ES-I3 (cell line): ENCODE results near the gene TLN1.

Experiments used
- H3K36me3 ChIP-seq: 2 replicates; pipeline ENCODE4 v1.6.1; 2013; ENCODE audit warnings: mild to moderate bottlenecking, low read length, control low read depth, moderate library complexity; ENCODE audit not compliant: insufficient read depth
- H3K4me1 ChIP-seq: 2 replicates; pipeline ENCODE4 v1.6.1; 2013; ENCODE audit warnings: mild to moderate bottlenecking, control low read depth, low read length; ENCODE audit not compliant: insufficient read depth
- H3K9ac ChIP-seq: 2 replicates; pipeline ENCODE4 v1.6.1; 2013; ENCODE audit warnings: low read depth, mild to moderate bottlenecking, low read length, moderate library complexity
- H3K9me3 ChIP-seq: 2 replicates; pipeline ENCODE4 v1.6.1; 2013; ENCODE audit warnings: mild to moderate bottlenecking, low read length, moderate library complexity; ENCODE audit not compliant: control insufficient read depth, insufficient read depth

The TLN1 gene

DNA sequence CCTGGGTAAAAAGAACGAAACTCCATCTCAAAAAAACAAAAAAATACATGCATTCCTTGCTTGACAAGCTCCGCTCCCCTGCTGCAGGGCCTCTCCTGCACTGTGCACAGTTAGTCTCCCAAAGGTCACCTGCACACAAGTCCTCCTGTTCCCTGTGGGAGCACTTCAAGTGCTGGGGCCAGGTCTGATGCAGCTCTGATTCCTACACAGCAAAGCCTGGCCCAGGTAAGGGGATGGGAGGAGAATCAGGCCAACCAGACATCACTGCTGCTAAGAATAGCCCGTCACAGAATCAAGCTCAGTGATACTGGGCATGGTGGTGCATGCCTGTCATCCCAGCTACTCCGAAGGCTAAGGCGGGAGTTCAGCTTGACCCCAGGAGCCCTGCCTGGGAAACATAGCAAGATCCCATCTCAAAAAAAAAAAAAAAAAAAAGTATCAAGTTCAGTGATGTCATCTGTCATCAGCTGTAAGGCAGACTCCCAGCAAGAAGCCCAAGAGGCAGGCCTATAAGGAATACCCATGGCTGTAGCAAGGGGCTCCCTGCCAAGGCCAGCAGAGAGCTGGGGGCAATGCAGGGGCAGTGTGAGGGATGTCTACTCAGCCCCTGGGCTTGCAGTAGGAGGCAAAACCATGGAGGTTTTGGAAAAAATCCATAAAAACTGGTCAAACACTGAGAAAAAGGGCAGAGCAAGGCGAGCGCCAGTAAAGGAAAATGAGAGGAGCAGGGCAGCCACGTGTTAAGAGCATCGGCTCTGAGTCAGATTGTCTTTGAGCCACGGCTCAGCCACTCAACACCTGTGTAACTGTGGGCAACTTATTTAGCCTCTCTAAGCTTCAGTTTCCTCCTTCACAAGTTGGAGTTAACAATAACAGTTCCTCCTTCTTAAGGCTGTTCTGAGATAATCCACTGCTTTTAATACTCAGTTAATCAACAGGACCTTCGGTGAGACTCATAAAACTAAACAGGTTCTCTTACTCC is 45.5 kb downstream of the TLN1 start:
- H3K9me3 ChIP-seq: no peaks in the 10 kb centered on the region
- peaks cover 13% of the 10 kb centered on the region for H3K36me3 ChIP-seq
- no peak overlapping the region for H3K9ac ChIP-seq
- peaks cover 6% of the 10 kb centered on the region; the same call in 1 of the 2 replicates for H3K4me1 ChIP-seq

- H3K9ac ChIP-seq: no peak overlapping the region
- H3K36me3 ChIP-seq: peaks cover 13% of the 10 kb centered on the region
- no peaks in the 10 kb centered on the region for H3K9me3 ChIP-seq
- H3K4me1 ChIP-seq: peaks cover 14% of the 10 kb centered on the region; the same call in 1 of the 2 replicates
Measured at GRCh38 chr9:35685506-35685905, 46.5 kb downstream of the TLN1 start.

DNA sequence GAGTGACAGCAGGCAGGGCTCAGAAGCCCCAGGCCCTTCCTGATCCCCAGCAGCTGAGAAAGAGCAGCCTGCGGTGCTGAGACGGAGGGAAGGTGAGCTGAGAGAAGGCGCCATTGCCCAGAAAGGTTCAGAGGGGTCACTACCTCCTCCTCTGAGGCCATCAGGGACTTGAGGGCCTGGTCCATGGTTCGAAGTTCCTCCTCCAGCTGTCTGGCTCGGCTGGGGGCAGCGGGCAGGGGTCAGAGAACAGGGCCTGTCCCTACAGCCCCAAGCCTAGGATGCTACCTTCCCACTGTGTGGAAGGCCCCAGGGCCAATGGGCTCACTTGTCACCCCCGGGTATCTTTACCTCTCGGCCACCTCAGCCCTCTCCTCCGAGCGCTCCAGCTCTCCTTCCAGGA is 47.1 kb downstream of the TLN1 start:
- Histone ChIP-seq H3K9me3 (no peaks in the 10 kb centered on the region), H3K9ac (no peak overlapping the region), H3K36me3 (peaks cover 13% of the 10 kb centered on the region), H3K4me1 (peaks cover 20% of the 10 kb centered on the region; the same call in 1 of the 2 replicates)

DNA sequence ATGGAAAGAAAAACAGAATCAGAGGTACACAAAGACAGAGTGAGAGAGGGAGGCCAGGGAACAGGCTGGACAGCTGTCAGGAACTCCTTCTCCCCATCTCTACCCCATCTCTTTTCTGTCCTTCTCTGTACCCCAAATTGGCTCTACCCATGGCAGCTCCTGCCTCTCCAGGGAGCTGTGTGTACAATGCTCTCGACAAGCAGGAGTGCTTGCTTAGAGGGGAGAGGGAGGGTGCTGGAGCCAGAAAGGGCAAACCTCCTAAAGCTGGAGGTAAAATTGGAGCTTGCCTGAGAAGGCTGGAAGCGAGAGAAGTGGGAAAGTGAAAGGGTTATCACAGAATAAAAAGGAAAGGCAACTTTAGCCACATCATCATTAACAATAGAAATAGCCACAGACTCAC is 48.7 kb downstream of the TLN1 start:
- H3K9me3 ChIP-seq: no peaks in the 10 kb centered on the region
- peaks cover 13% of the 10 kb centered on the region for H3K36me3 ChIP-seq
- H3K9ac ChIP-seq: no peak overlapping the region
- peaks cover 20% of the 10 kb centered on the region; the same call in 1 of the 2 replicates for H3K4me1 ChIP-seq

DNA sequence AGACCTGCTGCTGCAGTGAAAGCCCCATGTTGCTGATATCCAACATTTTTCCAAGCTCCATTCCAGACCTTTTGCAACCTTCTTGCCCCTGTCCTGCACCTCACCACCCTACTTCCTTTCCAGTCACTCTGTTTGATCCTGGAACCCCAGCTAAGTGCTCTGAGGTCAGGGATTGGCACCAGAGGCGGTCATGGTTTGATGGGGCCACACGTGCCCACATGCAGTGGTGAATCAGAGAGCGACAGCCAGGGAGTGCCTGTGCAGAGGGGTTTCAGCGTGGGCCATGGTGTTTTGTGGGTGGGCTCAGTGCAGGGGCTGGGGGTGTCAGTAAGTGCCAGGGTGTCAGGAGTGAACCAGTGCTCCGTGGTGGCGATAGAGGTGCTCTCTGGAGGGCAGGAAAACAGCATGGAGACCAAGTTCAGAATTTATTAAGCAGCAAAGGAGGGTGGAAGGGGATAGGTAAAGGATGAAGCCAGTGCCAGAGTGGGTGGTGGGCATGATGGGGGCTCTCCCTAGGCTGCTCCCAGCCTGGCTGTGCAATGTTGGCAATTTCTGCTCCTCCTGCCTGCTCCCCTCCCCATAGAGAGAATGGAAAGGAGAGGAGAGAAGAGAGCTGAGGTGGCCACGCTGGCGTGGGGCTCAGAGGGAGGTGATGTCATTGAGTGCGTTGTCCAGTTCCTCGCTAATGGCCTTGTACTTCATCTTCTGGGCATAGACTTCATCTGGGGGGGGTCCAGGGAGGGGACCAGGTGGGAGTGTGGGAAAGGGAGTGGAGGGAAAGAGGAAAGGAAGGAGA is 49.3 kb downstream of the TLN1 start:
- no peak overlapping the region for H3K9ac ChIP-seq
- H3K4me1 ChIP-seq: peaks cover 16% of the 10 kb centered on the region; the same call in 1 of the 2 replicates
- H3K9me3 ChIP-seq: no peaks in the 10 kb centered on the region
- peaks cover 13% of the 10 kb centered on the region for H3K36me3 ChIP-seq

DNA sequence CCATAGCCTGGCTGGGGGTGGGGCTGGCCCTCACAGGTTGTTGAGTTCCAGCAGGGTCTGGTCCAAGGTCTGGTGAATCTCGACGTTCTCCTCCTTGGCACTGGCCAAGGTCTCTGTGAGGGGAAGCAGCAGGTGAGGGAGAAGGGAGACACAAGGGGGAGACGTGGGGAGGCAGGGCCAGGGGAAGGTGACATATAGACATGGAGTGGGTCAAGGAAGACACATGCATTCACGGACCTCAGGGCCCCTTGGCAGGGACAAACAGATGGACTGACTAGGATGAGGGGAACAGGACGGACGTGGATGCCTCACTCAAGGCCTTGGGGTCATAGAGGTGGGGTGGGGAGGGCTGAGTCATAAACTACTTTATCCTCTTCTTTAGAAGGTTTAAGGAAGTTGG is 49.9 kb downstream of the TLN1 start:
- Histone ChIP-seq H3K9ac (no peak overlapping the region), H3K4me1 (peaks cover 16% of the 10 kb centered on the region; the same call in 1 of the 2 replicates), H3K36me3 (peaks cover 12% of the 10 kb centered on the region), H3K9me3 (no peaks in the 10 kb centered on the region)

- peaks cover 8% of the 10 kb centered on the region for H3K36me3 ChIP-seq
- no peaks in the 10 kb centered on the region for H3K9me3 ChIP-seq
- no peak overlapping the region for H3K9ac ChIP-seq
- peaks cover 16% of the 10 kb centered on the region; the same call in 1 of the 2 replicates for H3K4me1 ChIP-seq
Measured at GRCh38 chr9:35681341-35682002, 50.5 kb downstream of the TLN1 start.

- no peak overlapping the region for H3K9ac ChIP-seq
- H3K4me1 ChIP-seq: peaks cover 16% of the 10 kb centered on the region; the same call in 1 of the 2 replicates
- peaks cover 6% of the 10 kb centered on the region for H3K36me3 ChIP-seq
- H3K9me3 ChIP-seq: no peaks in the 10 kb centered on the region
Measured at GRCh38 chr9:35680331-35681105, 51.5 kb downstream of the TLN1 start.

- Histone ChIP-seq H3K9me3 (no peaks in the 10 kb centered on the region), H3K36me3 (peaks cover 4% of the 10 kb centered on the region), H3K9ac (no peak overlapping the region), H3K4me1 (peaks cover 16% of the 10 kb centered on the region; the same call in 1 of the 2 replicates)
Measured at GRCh38 chr9:35679766-35680330, 52.1 kb downstream of the TLN1 start.

DNA sequence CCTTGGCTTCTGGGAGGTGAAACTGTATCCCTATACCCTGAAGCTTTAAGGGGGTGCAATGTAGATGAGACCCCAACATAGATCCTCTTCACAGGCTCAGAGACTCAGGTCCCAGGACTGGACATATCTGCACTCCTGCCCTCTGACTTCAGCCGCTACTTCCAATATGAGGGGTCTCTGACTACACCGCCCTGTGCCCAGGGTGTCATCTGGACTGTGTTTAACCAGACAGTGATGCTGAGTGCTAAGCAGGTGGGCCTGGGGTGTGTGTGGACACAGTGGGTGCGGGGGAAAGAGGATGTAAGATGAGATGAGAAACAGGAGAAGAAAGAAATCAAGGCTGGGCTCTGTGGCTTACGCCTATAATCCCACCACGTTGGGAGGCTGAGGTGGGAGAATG is 52.9 kb downstream of the TLN1 start:
- peaks cover 16% of the 10 kb centered on the region; the same call in 1 of the 2 replicates for H3K4me1 ChIP-seq
- H3K36me3 ChIP-seq: peaks cover under 1% of the 10 kb centered on the region; the same call in 1 of the 2 replicates
- no peaks in the 10 kb centered on the region for H3K9me3 ChIP-seq
- H3K9ac ChIP-seq: no peak overlapping the region

GRCh38 chr9:35675732-35676392 is 56.1 kb downstream of the TLN1 start:
- peak overlapping the region; percentile 74 for H3K9ac ChIP-seq

GRCh38 chr9:35675204-35675603 is 56.8 kb downstream of the TLN1 start:
- H3K36me3 ChIP-seq: no peaks in the 10 kb centered on the region
- H3K9ac ChIP-seq: peak overlapping the region; percentile 74

More at GRCh38 chr9:35675732-35676392, 56.1 kb downstream of the TLN1 start:
- H3K36me3 ChIP-seq: no peaks in the 10 kb centered on the region
- H3K4me1 ChIP-seq: peaks cover 12% of the 10 kb centered on the region; the same call in 1 of the 2 replicates
- H3K9me3 ChIP-seq: no peaks in the 10 kb centered on the region

DNA sequence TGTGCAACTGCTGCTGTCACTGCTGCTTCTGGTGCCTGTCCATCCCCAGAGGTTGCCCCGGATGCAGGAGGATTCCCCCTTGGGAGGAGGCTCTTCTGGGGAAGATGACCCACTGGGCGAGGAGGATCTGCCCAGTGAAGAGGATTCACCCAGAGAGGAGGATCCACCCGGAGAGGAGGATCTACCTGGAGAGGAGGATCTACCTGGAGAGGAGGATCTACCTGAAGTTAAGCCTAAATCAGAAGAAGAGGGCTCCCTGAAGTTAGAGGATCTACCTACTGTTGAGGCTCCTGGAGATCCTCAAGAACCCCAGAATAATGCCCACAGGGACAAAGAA is 58.0 kb downstream of the TLN1 start:
- no peaks in the 10 kb centered on the region for H3K36me3 ChIP-seq
- no peaks in the 10 kb centered on the region for H3K4me1 ChIP-seq
- no peaks in the 10 kb centered on the region for H3K9me3 ChIP-seq
- no peak overlapping the region for H3K9ac ChIP-seq

More at GRCh38 chr9:35675204-35675603, 56.8 kb downstream of the TLN1 start:
- H3K4me1 ChIP-seq: peaks cover 5% of the 10 kb centered on the region; the same call in 1 of the 2 replicates
- no peaks in the 10 kb centered on the region for H3K9me3 ChIP-seq
